Muscle layer of colon (tissue), 2 donors: ENCODE measurements around the gene EPB41.

Experiments used
- H3K27ac ChIP-seq: one replicate; pipeline ENCODE4 v1.7.0; 2013; ENCODE audit warnings: low read depth, mild to moderate bottlenecking, low read length, moderate library complexity
- H3K27me3 ChIP-seq, 2 donors: one replicate each; pipeline ENCODE4 v1.7.0; 2013; ENCODE audit warnings: low read length in 2 of 2, mild to moderate bottlenecking in 2 of 2; ENCODE audit not compliant: insufficient read depth in 2 of 2, control insufficient read depth in 1 of 2
- H3K36me3 ChIP-seq: one replicate; pipeline ENCODE4 v1.7.0; 2013; ENCODE audit warnings: mild to moderate bottlenecking, low read length; ENCODE audit not compliant: insufficient read depth
- H3K4me1 ChIP-seq: one replicate; pipeline ENCODE4 v1.7.0; 2013; ENCODE audit warnings: mild to moderate bottlenecking, low read length; ENCODE audit not compliant: insufficient read depth
- H3K4me3 ChIP-seq, 2 donors: one replicate each; pipeline ENCODE4 v1.7.0; 2013; ENCODE audit warnings: low read length in 2 of 2, low read depth in 1 of 2, mild to moderate bottlenecking in 1 of 2, moderate library complexity in 1 of 2
- H3K9ac ChIP-seq: one replicate; pipeline ENCODE4 v1.7.0; 2013; ENCODE audit warnings: low read length
- H3K9me3 ChIP-seq: one replicate; pipeline ENCODE4 v1.7.0; 2013; ENCODE audit warnings: mild to moderate bottlenecking, low read length
- donor health status: abdominal sarcoma.
- donor health status: Adenocarcinoma of cecum.

Gene EPB41

GRCh38 chr1:28894785-28895184 lies 19.6 kb upstream of the EPB41 start:
- Histone ChIP-seq H3K27ac (no peak overlapping the region), H3K9me3 (no peaks in the 10 kb centered on the region), H3K9ac (no peak overlapping the region), H3K36me3 (no peaks in the 10 kb centered on the region), H3K4me3 (no peak overlapping the region), H3K27me3 (no peaks in the 10 kb centered on the region), H3K4me1 (peaks cover 25% of the 10 kb centered on the region)

GRCh38 chr1:28895896-28896608 lies 18.3 kb upstream of the EPB41 start:
- Histone ChIP-seq H3K27ac (no peak overlapping the region), H3K36me3 (no peaks in the 10 kb centered on the region), H3K9me3 (no peaks in the 10 kb centered on the region), H3K27me3 (no peaks in the 10 kb centered on the region), H3K4me1 (peaks cover 25% of the 10 kb centered on the region), H3K9ac (no peak overlapping the region), H3K4me3 (no peak overlapping the region)

- Histone ChIP-seq H3K4me3 (no peak overlapping the region), H3K9ac (no peak overlapping the region), H3K27ac (no peak overlapping the region), H3K36me3 (no peaks in the 10 kb centered on the region), H3K4me1 (peaks cover 25% of the 10 kb centered on the region), H3K27me3 (no peaks in the 10 kb centered on the region), H3K9me3 (no peaks in the 10 kb centered on the region)
These were observed 17.8 kb upstream of the EPB41 start for GRCh38 chr1:28896609-28896986.

- H3K9ac ChIP-seq = no peak overlapping the region
- H3K36me3 ChIP-seq = no peaks in the 10 kb centered on the region
- no peaks in the 10 kb centered on the region for H3K27me3 ChIP-seq
- no peak overlapping the region for H3K27ac ChIP-seq
- no peak overlapping the region for H3K4me3 ChIP-seq
- peaks cover 25% of the 10 kb centered on the region for H3K4me1 ChIP-seq
- H3K9me3 ChIP-seq = no peaks in the 10 kb centered on the region
These were observed 16.6 kb upstream of the EPB41 start for GRCh38 chr1:28897789-28898188.

GRCh38 chr1:28898405-28898881 lies 15.9 kb upstream of the EPB41 start:
- Histone ChIP-seq H3K27ac (no peak overlapping the region), H3K9me3 (no peaks in the 10 kb centered on the region), H3K27me3 (no peaks in the 10 kb centered on the region), H3K4me3 (no peak overlapping the region), H3K36me3 (no peaks in the 10 kb centered on the region), H3K4me1 (peaks cover 25% of the 10 kb centered on the region), H3K9ac (no peak overlapping the region)

- no peak overlapping the region for H3K4me3 ChIP-seq
- no peak overlapping the region for H3K27ac ChIP-seq
- H3K27me3 ChIP-seq = no peaks in the 10 kb centered on the region
- H3K4me1 ChIP-seq = peaks cover 25% of the 10 kb centered on the region
- H3K36me3 ChIP-seq = no peaks in the 10 kb centered on the region
- H3K9ac ChIP-seq = no peak overlapping the region
- H3K9me3 ChIP-seq = no peaks in the 10 kb centered on the region
These were observed 15.1 kb upstream of the EPB41 start for GRCh38 chr1:28899267-28899666.

GRCh38 chr1:28900562-28900961 lies 13.8 kb upstream of the EPB41 start:
- Histone ChIP-seq H3K9ac (no peak overlapping the region), H3K27ac (no peak overlapping the region), H3K4me1 (peaks cover 24% of the 10 kb centered on the region), H3K4me3 (no peak overlapping the region), H3K27me3 (no peaks in the 10 kb centered on the region), H3K36me3 (no peaks in the 10 kb centered on the region), H3K9me3 (no peaks in the 10 kb centered on the region)

- Histone ChIP-seq H3K9me3 (no peaks in the 10 kb centered on the region), H3K27me3 (no peaks in the 10 kb centered on the region), H3K4me1 (peaks cover 15% of the 10 kb centered on the region), H3K9ac (no peak overlapping the region), H3K4me3 (no peak overlapping the region), H3K36me3 (no peaks in the 10 kb centered on the region), H3K27ac (no peak overlapping the region)
These were observed 11.6 kb upstream of the EPB41 start for GRCh38 chr1:28902738-28903137.

GRCh38 chr1:28905921-28906666 lies 8.3 kb upstream of the EPB41 start:
- Histone ChIP-seq H3K9ac (no peak overlapping the region), H3K36me3 (no peaks in the 10 kb centered on the region), H3K27ac (no peak overlapping the region), H3K27me3 (no peaks in the 10 kb centered on the region), H3K9me3 (no peaks in the 10 kb centered on the region), H3K4me1 (no peaks in the 10 kb centered on the region), H3K4me3 (no peak overlapping the region)

- no peaks in the 10 kb centered on the region for H3K9me3 ChIP-seq
- no peak overlapping the region for H3K9ac ChIP-seq
- no peaks in the 10 kb centered on the region for H3K36me3 ChIP-seq
- peaks cover 7% of the 10 kb centered on the region for H3K4me1 ChIP-seq
- H3K27ac ChIP-seq = no peak overlapping the region
- no peak overlapping the region for H3K4me3 ChIP-seq
- H3K27me3 ChIP-seq = no peaks in the 10 kb centered on the region
These were observed 5.2 kb upstream of the EPB41 start for GRCh38 chr1:28909198-28909597.

- no peaks in the 10 kb centered on the region for H3K36me3 ChIP-seq
- no peaks in the 10 kb centered on the region for H3K9me3 ChIP-seq
- H3K4me3 ChIP-seq = no peak overlapping the region
- no peak overlapping the region for H3K27ac ChIP-seq
- H3K27me3 ChIP-seq = no peaks in the 10 kb centered on the region
- H3K4me1 ChIP-seq = peaks cover 12% of the 10 kb centered on the region
- H3K9ac ChIP-seq = no peak overlapping the region
These were observed 3.8 kb upstream of the EPB41 start for GRCh38 chr1:28910379-28911115.
